Measurements from ENCODE around the gene SLCO3A1. TPM values are rescaled to one million over a fixed set of nuclear protein-coding genes. Genes with fewer than 3 reads are reported as not detected.

The SLCO3A1 gene
- total RNA-seq, 2 experiments from 2014 or later: 29.5 to 30.4 TPM

- H3K36me3 Mint-ChIP-seq (ENCODE audit: low read depth): no peaks in the 10 kb centered on the region
- ATAC-seq (ENCODE audit: poor library complexity): no peak
- ChIA-PET POLR2A (no interaction called here), CTCF (interaction anchor here (0.8 kb wide), 1 partner anchor 8 kb away, joined by 3 read pairs; no protein-coding TSS in a partner anchor)
- Histone ChIP-seq H3K4me1 (ENCODE audit: insufficient read depth, low read length) (peaks cover 6% of the 10 kb centered on the region), H3K36me3 (ENCODE audit: insufficient read depth, low read length) (no peaks in the 10 kb centered on the region), H3K27ac (ENCODE audit: low read depth in 1 of 2, low read length in 2 of 2) (no peak overlapping the region), H3K9me3 (ENCODE audit: control insufficient read depth in 1 of 2, insufficient read depth in 1 of 2, low read length in 2 of 2) (no peaks in the 10 kb centered on the region), H3K4me3 (ENCODE audit: low read length) (no peak overlapping the region), H3K27me3 (ENCODE audit: control insufficient read depth in 1 of 2, insufficient read depth in 2 of 2, low read length in 2 of 2) (no peaks in the 10 kb centered on the region)
- no peaks in the 10 kb centered on the region for H3K27me3 Mint-ChIP-seq
- H3K4me3 Mint-ChIP-seq: no peak overlapping the region
- no peak overlapping the region for H3K27ac Mint-ChIP-seq
- H3K4me1 Mint-ChIP-seq (ENCODE audit: low read depth): no peaks in the 10 kb centered on the region
- intact Hi-C loops (cut with DNase I, micrococcal nuclease): loop anchor here (1.0 to 10.0 kb wide), 5 partner anchors 233 to 1027 kb away; no protein-coding TSS in a partner anchor
- H3K9me3 Mint-ChIP-seq: no peaks in the 10 kb centered on the region
- TF ChIP-seq CTCF (IDR thresholded peaks at IDR 0.05): peak; percentile 83
- DNase-seq: peak in 11 of 14 experiments; percentile 23 to 67 (median 34)
Measured at GRCh38 chr15:92082006-92082843, 228.7 kb downstream of the SLCO3A1 start.

- no peaks in the 10 kb centered on the region for H3K27me3 ChIP-seq (ENCODE audit: control insufficient read depth in 1 of 2, insufficient read depth in 2 of 2, low read length in 2 of 2)
- ChIA-PET POLR2A (no interaction called here), CTCF (no interaction called here)
- no peak overlapping the region for H3K27ac ChIP-seq (ENCODE audit: low read depth in 1 of 2, low read length in 2 of 2)
- DNase-seq: no peak
- Mint-ChIP-seq H3K27me3 (no peaks in the 10 kb centered on the region), H3K9me3 (no peaks in the 10 kb centered on the region), H3K36me3 (ENCODE audit: low read depth) (no peaks in the 10 kb centered on the region), H3K27ac (no peak overlapping the region), H3K4me1 (ENCODE audit: low read depth) (no peaks in the 10 kb centered on the region), H3K4me3 (no peak overlapping the region)
- H3K9me3 ChIP-seq (ENCODE audit: control insufficient read depth in 1 of 2, insufficient read depth in 1 of 2, low read length in 2 of 2): no peaks in the 10 kb centered on the region
- no peak for ATAC-seq (ENCODE audit: poor library complexity)
- H3K4me3 ChIP-seq (ENCODE audit: low read length): no peak overlapping the region
- no peaks in the 10 kb centered on the region for H3K4me1 ChIP-seq (ENCODE audit: insufficient read depth, low read length)
- no peaks in the 10 kb centered on the region for H3K36me3 ChIP-seq (ENCODE audit: insufficient read depth, low read length)
- no peak for TF ChIP-seq CTCF (IDR thresholded peaks at IDR 0.05)
- intact Hi-C loops (cut with DNase I, micrococcal nuclease): loop anchor here in 1 of 2 experiments (2.0 to 10.0 kb wide), 3 partner anchors 234 to 1028 kb away; no protein-coding TSS in a partner anchor
Measured at GRCh38 chr15:92083190-92083589, 229.7 kb downstream of the SLCO3A1 start.

GRCh38 chr15:92087211-92087610 lies 233.7 kb downstream of the SLCO3A1 start:
- H3K4me3 Mint-ChIP-seq: no peak overlapping the region
- Histone ChIP-seq H3K36me3 (ENCODE audit: insufficient read depth, low read length) (no peaks in the 10 kb centered on the region), H3K9me3 (ENCODE audit: control insufficient read depth in 1 of 2, insufficient read depth in 1 of 2, low read length in 2 of 2) (no peaks in the 10 kb centered on the region), H3K4me3 (ENCODE audit: low read length) (no peak overlapping the region), H3K27ac (ENCODE audit: low read depth in 1 of 2, low read length in 2 of 2) (no peak overlapping the region), H3K27me3 (ENCODE audit: control insufficient read depth in 1 of 2, insufficient read depth in 2 of 2, low read length in 2 of 2) (no peaks in the 10 kb centered on the region), H3K4me1 (ENCODE audit: insufficient read depth, low read length) (peaks cover 12% of the 10 kb centered on the region)
- no peaks in the 10 kb centered on the region for H3K36me3 Mint-ChIP-seq (ENCODE audit: low read depth)
- H3K27ac Mint-ChIP-seq: no peak overlapping the region
- no peak for TF ChIP-seq CTCF (IDR thresholded peaks at IDR 0.05)
- no peaks in the 10 kb centered on the region for H3K27me3 Mint-ChIP-seq
- no peaks in the 10 kb centered on the region for H3K9me3 Mint-ChIP-seq
- DNase-seq: no peak
- intact Hi-C loops (cut with DNase I, micrococcal nuclease): loop anchor here in 1 of 2 experiments (10.0 kb wide), 1 partner anchor 1032 kb away; no protein-coding TSS in a partner anchor
- CTCF ChIA-PET: no interaction called here
- POLR2A ChIA-PET: no interaction called here
- no peak for ATAC-seq (ENCODE audit: poor library complexity)
- peaks cover 7% of the 10 kb centered on the region for H3K4me1 Mint-ChIP-seq (ENCODE audit: low read depth)

Measured in CD4-positive, alpha-beta T cell (primary cell).